HepG2 (cell line): ENCODE data around the gene SLC12A9. TPM values are rescaled to one million over a fixed set of nuclear protein-coding genes. Genes with fewer than 3 reads are reported as not detected.
A peak's percentile ranks its signal among the peaks of the same experiment; 100 is the strongest.

Experiments
- ARNTL ChIP-seq: sonication (generic); formaldehyde crosslinking; IDR thresholded peaks from 2 replicates; pipeline ENCODE4 v1.4.0; 2020; ENCODE audit warnings: mild to moderate bottlenecking, missing genetic modification reagents
- ATF5 ChIP-seq: sonication (generic); formaldehyde crosslinking; IDR thresholded peaks from 2 replicates; pipeline ENCODE4 v1.4.0; 2020; ENCODE audit warnings: mild to moderate bottlenecking, low read depth, missing genetic modification reagents
- FOXP4 ChIP-seq: sonication (generic); formaldehyde crosslinking; IDR thresholded peaks from 2 replicates; pipeline ENCODE4 v1.4.0; 2020; ENCODE audit warnings: missing genetic modification reagents
- HHEX ChIP-seq: IDR thresholded peaks from 2 replicates; pipeline ENCODE4 v1.6.1; 2016; ENCODE audit warnings: control low read depth
- MTF2 ChIP-seq: sonication (generic); formaldehyde crosslinking; IDR thresholded peaks from 2 replicates; pipeline ENCODE4 v1.5.0; 2020; ENCODE audit warnings: missing genetic modification reagents, borderline replicate concordance
- NAIF1 ChIP-seq: sonication (generic); formaldehyde crosslinking; IDR thresholded peaks from 2 replicates; pipeline ENCODE4 v1.5.0; 2020; ENCODE audit warnings: mild to moderate bottlenecking, missing genetic modification reagents, borderline replicate concordance
- NCOA5 ChIP-seq: sonication (generic); formaldehyde crosslinking; IDR thresholded peaks from 2 replicates; pipeline ENCODE4 v1.4.0; 2020; ENCODE audit warnings: missing genetic modification reagents
- NFE2L1 ChIP-seq: sonication (generic); formaldehyde crosslinking; IDR thresholded peaks from 2 replicates; pipeline ENCODE4 v1.4.0; 2020; ENCODE audit warnings: missing genetic modification reagents, mild to moderate bottlenecking, borderline replicate concordance
- PTBP1 ChIP-seq: fragments of 200-400 bp; formaldehyde crosslinking; IDR thresholded peaks from 2 replicates; pipeline ENCODE4 v1.6.1; 2018; ENCODE audit warnings: low read length, low read depth; ENCODE audit not compliant: poor library complexity, severe bottlenecking
- RAD51 ChIP-seq: fragments of 450-650 bp; IDR thresholded peaks from 2 replicates; pipeline ENCODE4 v1.6.1; 2016; ENCODE audit warnings: borderline replicate concordance
- REPIN1 ChIP-seq: sonication (generic); formaldehyde crosslinking; IDR thresholded peaks from 2 replicates; pipeline ENCODE4 v1.8.0; 2022; ENCODE audit warnings: missing genetic modification reagents, low read depth, mild to moderate bottlenecking, borderline replicate concordance
- SIN3A ChIP-seq: IDR thresholded peaks from 2 replicates; pipeline ENCODE4 v1.6.1; 2011; ENCODE audit warnings: low read depth, mild to moderate bottlenecking, control low read depth, low read length, borderline replicate concordance
- SP140L ChIP-seq: sonication (generic); formaldehyde crosslinking; IDR thresholded peaks from 2 replicates; pipeline ENCODE4 v1.4.0; 2020; ENCODE audit warnings: missing genetic modification reagents, borderline replicate concordance
- SP2 ChIP-seq: sonication (generic); formaldehyde crosslinking; IDR thresholded peaks from 2 replicates; pipeline ENCODE4 v1.5.1; 2020; ENCODE audit warnings: mild to moderate bottlenecking, missing genetic modification reagents
- SRSF1 ChIP-seq: fragments of 200-400 bp; formaldehyde crosslinking; optimal IDR thresholded peaks from 2 replicates; pipeline ENCODE3; 2017; ENCODE audit warnings: mild to moderate bottlenecking, low read depth, low read length, moderate library complexity
- TCF7L2 ChIP-seq: IDR thresholded peaks from 2 replicates; pipeline ENCODE4 v1.6.1; 2011; ENCODE audit warnings: mild to moderate bottlenecking, low read depth, low read length, moderate library complexity
- TSC22D2 ChIP-seq: sonication (generic); formaldehyde crosslinking; IDR thresholded peaks from 2 replicates; pipeline ENCODE4 v1.5.1; 2020; ENCODE audit warnings: missing genetic modification reagents, mild to moderate bottlenecking, borderline replicate concordance
- ZFAT ChIP-seq: sonication (generic); formaldehyde crosslinking; conservative IDR thresholded peaks from 2 replicates; pipeline ENCODE4 v1.8.1; 2023; ENCODE audit warnings: missing genetic modification reagents, inconsistent platforms
- ZNF160 ChIP-seq: sonication (generic); formaldehyde crosslinking; IDR thresholded peaks from 2 replicates; pipeline ENCODE4 v1.8.0; 2022; ENCODE audit warnings: mild to moderate bottlenecking, inconsistent platforms, missing genetic modification reagents
- ZNF225 ChIP-seq: sonication (generic); formaldehyde crosslinking; IDR thresholded peaks from 2 replicates; pipeline ENCODE4 v1.4.0; 2020; ENCODE audit warnings: mild to moderate bottlenecking, missing genetic modification reagents
- ZNF230 ChIP-seq: sonication (generic); formaldehyde crosslinking; IDR thresholded peaks from 2 replicates; pipeline ENCODE4 v1.4.0; 2020; ENCODE audit warnings: mild to moderate bottlenecking, missing genetic modification reagents
- ZNF296 ChIP-seq: sonication (generic); formaldehyde crosslinking; conservative IDR thresholded peaks from 2 replicates; pipeline ENCODE4 v1.5.0; 2020; ENCODE audit warnings: mild to moderate bottlenecking, missing genetic modification reagents
- ZNF34 ChIP-seq: sonication (generic); formaldehyde crosslinking; IDR thresholded peaks from 2 replicates; pipeline ENCODE4 v1.4.0; 2020; ENCODE audit warnings: mild to moderate bottlenecking, missing genetic modification reagents, borderline replicate concordance
- ZNF615 ChIP-seq: sonication (generic); formaldehyde crosslinking; IDR thresholded peaks from 2 replicates; pipeline ENCODE4 v1.5.0; 2020; ENCODE audit warnings: mild to moderate bottlenecking, missing genetic modification reagents, borderline replicate concordance
- ZNF720 ChIP-seq: sonication (generic); formaldehyde crosslinking; IDR thresholded peaks from 2 replicates; pipeline ENCODE4 v1.4.0; 2020; ENCODE audit warnings: missing genetic modification reagents
- ZNF747 ChIP-seq: sonication (generic); formaldehyde crosslinking; IDR thresholded peaks from 2 replicates; pipeline ENCODE4 v1.8.1; 2023; ENCODE audit warnings: missing genetic modification reagents, mild to moderate bottlenecking, borderline replicate concordance
- ZNF781 ChIP-seq: sonication (generic); formaldehyde crosslinking; IDR thresholded peaks from 2 replicates; pipeline ENCODE4 v1.5.1; 2020; ENCODE audit warnings: borderline replicate concordance, mild to moderate bottlenecking, missing genetic modification reagents; ENCODE audit errors: not compliant biosample characterization
- ZSCAN9 ChIP-seq: IDR thresholded peaks from 2 replicates; pipeline ENCODE4 v1.6.1; 2016; ENCODE audit warnings: borderline replicate concordance
- polyA plus RNA-seq, 8 experiments: library from polyadenylated mRNA; depleted of rRNA in 3 of 8; stranded (reverse) in 7 of 8; unstranded in 1 of 8; fragments of >200 nt; fragmentation: Illumina TruSeq in 4 of 8; extraction: Trizol in 4 of 8; gene quantifications; 2 replicates each; pipeline versions ENCODE4 v1.2.1 to v1.2.3, GENCODE V29; 2011 to 2016; ENCODE audit warnings: low read depth in 4 of 8, missing spikeins in 1 of 8, mixed read lengths in 1 of 8; ENCODE audit not compliant: insufficient read depth in 1 of 8
- total RNA-seq, 5 experiments: library from RNA; depleted of rRNA; stranded (reverse); fragments of >200 nt; fragmentation: Illumina TruSeq; extraction: Trizol; gene quantifications; 2 replicates each; pipeline ENCODE4 v1.2.3, GENCODE V29; 2016; ENCODE audit warnings: low read depth in 1 of 5

Gene SLC12A9
- total and polyA plus RNA-seq, 2 of the 13 experiments (the other 11 are each of a cell fraction or from before 2014, with no cell fraction given) = 8.7 to 16.6 TPM

- TF ChIP-seq ZNF296 (CRISPR knock-in tag) (peak; percentile 46; the same call in 1 of the 2 replicates), SIN3A (peak; percentile 72; the same call in 1 of the 2 replicates), ZNF160 (CRISPR knock-in tag) (peak; percentile 40; the same call in 1 of the 2 replicates), FOXP4 (CRISPR knock-in tag) (peak; percentile 59; the same call in 1 of the 2 replicates), ZNF230 (CRISPR knock-in tag) (peak; percentile 77; the same call in 1 of the 2 replicates), SP2 (CRISPR knock-in tag) (peak; percentile 50), ARNTL (CRISPR knock-in tag) (peak; percentile 66; the same call in 1 of the 2 replicates), NFE2L1 (no peak), ZSCAN9 (CRISPR knock-in tag) (no peak), REPIN1 (CRISPR knock-in tag) (peak; percentile 97), ZNF34 (CRISPR knock-in tag) (peak; percentile 88; the same call in 1 of the 2 replicates), ZNF225 (CRISPR knock-in tag) (no peak), ZNF615 (CRISPR knock-in tag) (0 out of 2 replicates have a peak, but pooled peaks have one; percentile 59), ZFAT (no peak), SRSF1 (peak; percentile 92), RAD51 (no peak), HHEX (no peak), ZNF781 (CRISPR knock-in tag) (peak; percentile 52), TSC22D2 (CRISPR knock-in tag) (no peak), PTBP1 (peak; percentile 88), TCF7L2 (no peak), NAIF1 (no peak), ZNF747 (CRISPR knock-in tag) (peak; percentile 77; the same call in 1 of the 2 replicates), SP140L (CRISPR knock-in tag) (peak; percentile 34; the same call in 1 of the 2 replicates), MTF2 (0 out of 2 replicates have a peak, but pooled peaks have one; percentile 45), NCOA5 (CRISPR knock-in tag) (no peak), ATF5 (no peak), ZNF720 (CRISPR knock-in tag) (no peak)
These were observed 22.3 kb downstream of the SLC12A9 start, which contains the start of gene SRRT (continued) for GRCh38 chr7:100874577-100875355.
